ENCODE data around the gene WDR87. TPM values are rescaled to one million over a fixed set of nuclear protein-coding genes. Genes with fewer than 3 reads are reported as not detected.
"Not testable (repeated sequence)": the region's sequence is repeated elsewhere in the genome, so short reads cannot be mapped to it uniquely, and the experiment has no call there.

The WDR87 gene
- polyA plus RNA-seq, 12 donors: 0.06 to 0.34 (median 0.15) TPM; not detected in 2

DNA sequence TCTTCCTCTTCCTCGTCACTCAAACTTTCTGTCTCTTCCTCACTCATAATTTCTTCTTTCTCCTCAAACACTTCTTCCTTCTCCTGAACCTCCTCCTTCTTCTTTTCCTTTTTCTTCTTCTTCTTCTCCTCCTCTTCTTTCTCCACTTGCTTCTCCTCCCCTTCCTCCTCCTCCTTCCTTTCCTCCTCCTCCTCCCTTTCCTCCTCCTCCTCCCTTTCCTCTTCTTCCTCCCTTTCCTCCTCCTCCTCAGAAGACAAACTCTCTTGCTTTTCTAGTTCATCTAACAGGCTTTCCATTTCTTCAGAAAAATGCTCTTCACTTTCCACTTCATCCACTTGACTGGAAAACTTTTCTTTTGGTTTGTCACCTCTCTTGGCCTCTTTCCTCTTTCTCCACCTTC lies 19.8 kb downstream of the WDR87 start:
- DNase-seq: no peak

DNA sequence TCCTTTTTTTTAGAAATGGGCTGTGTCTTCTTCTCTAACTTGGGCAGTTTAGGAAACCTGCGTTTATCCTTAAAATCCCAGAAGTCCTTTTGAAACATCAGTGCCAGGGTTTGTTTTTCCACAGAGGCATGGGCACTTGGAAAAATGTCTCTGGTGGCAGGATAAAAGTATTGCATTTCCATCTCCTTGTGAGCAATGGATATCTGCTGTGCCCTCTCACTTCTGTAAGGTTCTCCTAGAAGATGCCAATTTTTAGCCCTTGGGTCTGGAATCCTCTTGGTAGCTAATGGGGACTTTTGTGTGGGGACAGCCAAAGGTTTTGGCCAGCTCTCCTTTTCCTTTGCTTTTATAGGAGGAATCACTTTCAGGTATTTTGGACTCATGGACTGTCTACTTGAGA lies 21.0 kb downstream of the WDR87 start:
- DNase-seq: no peak

DNA sequence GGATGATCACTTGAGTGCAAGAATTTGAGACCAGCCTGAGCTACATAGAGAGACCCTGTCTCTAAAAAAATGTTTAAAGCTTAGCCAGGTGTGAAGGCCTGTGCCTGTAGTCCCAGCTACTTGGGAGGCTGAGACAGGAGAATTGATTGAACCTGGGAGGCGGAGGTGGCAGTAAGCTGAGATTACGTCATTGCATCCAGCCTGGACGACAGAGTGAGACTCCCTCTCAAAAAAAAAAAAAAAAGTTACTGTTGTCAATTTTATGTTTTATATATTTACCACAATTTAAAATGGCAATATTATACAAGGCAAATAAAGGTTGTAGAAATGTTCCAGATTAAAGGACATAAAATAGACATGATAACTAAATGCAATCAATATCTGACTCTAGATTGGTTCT lies 29.2 kb downstream of the WDR87 start:
- no peak for DNase-seq

DNA sequence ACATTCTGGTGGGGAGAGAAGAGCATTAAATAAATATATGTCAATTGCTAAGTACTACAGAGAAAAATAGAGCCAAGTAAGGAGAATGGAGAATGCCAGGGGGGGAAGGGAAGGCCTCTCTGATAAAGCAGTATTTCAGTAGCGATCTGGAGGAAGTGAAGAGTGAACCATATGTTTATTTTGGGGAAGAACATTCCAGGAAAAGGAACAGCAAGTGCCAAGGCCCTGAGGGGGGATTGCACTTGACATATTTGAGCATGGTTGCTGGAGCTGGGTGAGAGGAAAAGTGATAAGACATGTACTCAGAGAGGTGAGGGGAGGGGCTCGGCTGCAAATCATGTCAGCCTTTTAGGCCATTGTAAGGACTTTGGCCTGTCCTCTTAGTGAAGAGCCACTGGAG lies 30.4 kb downstream of the WDR87 start:
- no peak for DNase-seq

DNA sequence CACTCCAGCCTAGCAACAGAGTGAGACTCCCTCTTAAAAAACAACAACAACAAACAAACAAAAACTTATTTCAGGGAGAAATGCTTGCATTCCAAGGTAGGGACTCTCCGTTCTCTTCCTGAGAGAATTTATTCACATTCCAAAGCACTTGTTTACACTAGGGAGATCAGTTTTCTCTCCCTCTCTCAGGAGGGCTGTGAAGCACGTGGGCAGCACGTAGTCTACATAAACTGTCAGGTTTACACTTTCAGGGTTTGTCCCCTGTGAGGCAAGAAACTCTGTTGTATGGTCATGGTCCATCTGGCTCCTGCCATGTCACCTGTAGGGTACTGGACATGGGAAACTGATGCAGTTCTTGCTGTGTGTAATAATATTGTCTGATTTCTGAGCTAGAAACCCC lies 31.6 kb downstream of the WDR87 start:
- no peak for DNase-seq

DNA sequence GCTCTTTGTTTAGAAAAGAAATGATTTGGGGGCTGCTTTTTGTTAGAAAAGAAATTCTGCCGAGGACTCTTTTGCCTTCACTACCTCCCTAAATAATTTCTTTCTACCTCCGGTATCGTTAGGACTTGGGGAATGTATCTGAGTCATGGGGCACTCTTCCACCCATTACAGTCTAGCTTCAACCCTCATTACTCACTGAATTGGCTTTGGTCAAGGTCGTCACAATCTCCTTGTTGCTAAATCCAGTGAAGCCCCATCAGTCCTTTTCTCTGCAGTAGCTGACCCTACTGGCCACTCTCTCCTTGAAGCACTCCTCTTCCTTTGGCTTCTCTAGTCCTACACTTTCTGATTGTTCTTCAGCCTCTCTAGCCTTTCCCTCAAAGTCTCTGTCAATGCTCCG lies 34.0 kb downstream of the WDR87 start:
- no peak for DNase-seq

DNA sequence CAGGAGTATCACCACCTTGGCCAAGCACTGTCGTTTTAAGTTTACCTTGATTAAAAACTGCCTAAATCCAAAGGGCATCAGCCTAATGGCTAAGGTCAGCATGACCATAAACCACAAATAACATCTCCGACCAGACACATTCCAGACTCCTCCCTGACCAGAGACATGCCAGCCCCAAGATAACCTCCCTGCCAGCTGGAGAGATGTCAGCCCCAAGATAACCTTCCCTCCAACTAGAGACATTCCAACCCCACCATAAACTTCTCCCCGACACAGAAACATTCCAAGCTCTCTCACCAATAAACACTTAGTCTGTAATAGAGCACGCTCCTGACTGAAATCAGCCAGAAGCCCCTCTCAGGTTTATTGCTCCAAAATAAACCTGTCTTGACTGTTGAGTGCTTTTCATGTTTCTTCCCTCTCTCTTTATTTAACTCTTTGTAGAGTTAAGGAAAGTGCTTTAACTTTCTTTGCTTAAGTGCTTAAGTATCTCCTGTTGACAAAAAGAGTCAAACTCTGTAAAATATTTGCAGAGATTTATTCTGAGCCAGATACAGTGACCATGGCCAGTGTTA lies 36.5 kb downstream of the WDR87 start:
- DNase-seq: no peak

DNA sequence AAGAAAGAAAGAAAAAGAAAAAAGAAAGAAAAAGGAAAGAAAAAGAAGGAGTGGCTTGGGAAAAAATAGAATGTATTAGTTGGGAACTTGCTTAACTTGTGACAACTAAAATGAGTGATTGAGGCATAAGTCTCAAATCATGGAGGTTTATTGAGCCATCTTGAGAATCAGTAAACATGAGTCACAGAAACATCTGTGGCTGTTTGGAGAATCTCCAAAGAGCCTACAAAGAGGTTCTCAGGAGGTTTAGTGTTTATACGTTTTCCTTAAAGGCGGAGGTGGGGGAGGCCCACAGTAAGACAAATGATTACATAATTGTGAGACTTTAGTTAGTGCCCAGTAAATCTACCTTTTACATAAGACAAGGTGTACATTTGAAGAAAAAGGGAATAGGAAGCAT lies 38.6 kb downstream of the WDR87 start:
- peak; percentile 48 for DNase-seq

DNA sequence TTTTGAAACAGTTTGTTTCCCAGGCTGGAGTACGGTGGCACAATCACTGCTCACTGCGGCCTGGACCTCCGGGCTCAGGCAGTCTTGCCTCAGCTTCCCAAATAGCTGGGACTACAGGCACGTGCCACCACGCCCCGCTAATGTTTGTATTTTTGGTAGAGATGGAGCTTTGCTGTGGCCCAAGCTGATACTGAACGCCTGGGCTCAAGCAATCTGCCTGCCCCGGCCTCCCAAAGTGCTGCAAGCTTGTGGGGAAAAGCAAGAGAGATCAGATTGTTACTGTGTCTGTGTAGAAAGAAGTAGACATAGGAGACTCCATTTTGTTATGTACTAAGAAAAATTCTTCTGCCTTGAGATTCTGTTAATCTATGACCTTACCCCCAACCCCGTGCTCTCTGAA lies 40.5 kb downstream of the WDR87 start:
- not testable (repeated sequence) for DNase-seq

DNA sequence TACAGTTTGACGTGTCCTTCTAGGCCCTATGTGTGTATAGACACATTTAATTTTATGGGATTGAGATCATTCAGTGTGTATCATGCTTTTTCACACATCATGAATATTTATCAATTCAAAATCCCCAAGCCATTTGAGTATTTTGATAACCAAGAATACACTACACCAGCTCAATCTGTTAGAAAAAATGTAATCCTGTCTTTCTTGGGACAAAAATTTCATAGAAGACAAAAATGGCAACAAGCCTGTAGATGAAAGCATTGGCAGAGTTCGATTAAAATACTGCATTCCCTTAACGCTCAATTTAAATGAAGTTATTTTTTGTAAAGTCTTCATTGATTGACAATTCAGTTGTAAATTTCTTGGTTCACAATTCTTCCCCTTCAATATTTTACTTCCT lies 41.9 kb downstream of the WDR87 start:
- no peak for DNase-seq

DNA sequence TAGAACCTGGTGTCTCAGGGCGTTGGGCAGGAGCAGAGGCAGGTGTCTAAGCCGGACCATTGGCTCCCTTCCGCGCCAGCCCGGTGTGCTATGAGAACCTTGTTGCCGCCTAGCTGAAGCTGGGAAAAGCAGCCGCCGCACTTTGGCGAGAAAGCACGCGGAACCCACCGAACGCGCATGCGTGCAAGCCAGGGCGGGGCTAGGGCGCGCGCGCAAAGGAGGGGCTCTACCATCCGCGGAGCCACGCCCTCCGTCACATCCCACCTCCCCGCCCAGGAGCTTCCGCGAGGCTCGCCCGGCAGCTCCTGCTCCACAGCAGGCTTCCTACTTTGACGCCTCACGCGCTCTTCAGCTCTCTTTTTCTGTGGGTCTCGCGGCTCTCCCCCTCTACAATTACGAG lies 51.3 kb downstream of the WDR87 start:
- DNase-seq: peak; percentile 52

DNA sequence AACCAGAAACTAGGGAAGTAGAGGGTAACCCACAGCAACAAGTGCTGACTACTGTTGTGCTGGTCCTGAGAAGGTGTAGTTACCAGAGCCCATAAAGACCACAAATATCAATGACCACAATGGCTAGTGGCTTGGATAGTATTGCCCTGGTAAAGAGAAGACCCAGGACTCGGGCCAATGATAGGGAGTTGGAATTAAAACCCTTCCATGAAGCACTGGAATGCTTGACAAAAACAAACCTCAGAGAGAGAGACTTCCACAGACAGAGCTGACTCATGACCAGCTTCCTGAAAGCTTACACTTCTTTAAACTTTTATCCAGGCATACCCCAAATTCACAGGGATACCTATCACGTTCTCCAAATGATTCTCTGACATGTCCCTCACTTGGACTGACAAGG lies 60.5 kb downstream of the WDR87 start:
- DNase-seq: no peak

Other genes with a start within 250 kb of the WDR87 start
- 1 to 10 TPM in 10 of 12 donors, not detected in 2; 4.5 to 8.0 (median 6.0) TPM for gene ZNF607, start 186.8 kb downstream of the WDR87 start, polyA plus RNA-seq (ENCODE audit: insufficient read length in 12 of 12)
- gene ZNF573, start 127.0 kb downstream of the WDR87 start, polyA plus RNA-seq (ENCODE audit: insufficient read length in 12 of 12): 10 to 100 TPM in 8 of 12 donors, 1 to 10 TPM in 2, not detected in 2; 7.7 to 20.5 (median 12.1) TPM
- gene SIPA1L3, start 614 bp upstream of the WDR87 start, polyA plus RNA-seq (ENCODE audit: insufficient read length in 12 of 12): 10 to 100 TPM in 4 of 12 donors, 1 to 10 TPM in 7, not detected in 1; 6.8 to 24.9 (median 9.1) TPM

Measured in muscle of arm (tissue), 12 donors.